Esophagus muscularis mucosa (tissue), 4 donors: Measurements from ENCODE around the gene DMRTB1. TPM values are rescaled to one million over a fixed set of nuclear protein-coding genes. Genes with fewer than 3 reads are reported as not detected.

Experiments used
- DNase-seq: peaks from one replicate; pipeline ENCODE4 v3.0.0-alpha.2; 2017; ENCODE audit errors: extremely low spot score
- H3K27ac ChIP-seq, 4 donors: fragments of 200-600 bp; sonication (generic); replicated peaks in 1 of 4; 1 replicate in 3 of 4; 2 replicates in 1 of 4; pipeline ENCODE4 v1.5.1; 2016 to 2019; ENCODE audit warnings: mild to moderate bottlenecking in 1 of 4
- H3K27me3 ChIP-seq, 4 donors: fragments of 200-600 bp; sonication (generic); one replicate each; pipeline versions ENCODE4 v1.5.1 to v1.6.0; 2016 to 2019
- H3K36me3 ChIP-seq, 4 donors: fragments of 200-600 bp; sonication (generic); one replicate each; pipeline ENCODE4 v1.5.1; 2016 to 2019
- H3K4me1 ChIP-seq, 4 donors: fragments of 200-600 bp; sonication (generic); one replicate each; pipeline ENCODE4 v1.5.1; 2016 to 2019
- H3K4me3 ChIP-seq, 4 donors: fragments of 200-600 bp; sonication (generic); 1 replicate in 2 of 4; 2 replicates in 2 of 4; pipeline ENCODE4 v1.5.1; 2016 to 2019; ENCODE audit warnings: mild to moderate bottlenecking in 4 of 4, moderate library complexity in 1 of 4
- H3K9me3 ChIP-seq, 4 donors: fragments of 200-600 bp; sonication (generic); 1 replicate in 3 of 4; 2 replicates in 1 of 4; pipeline ENCODE4 v1.5.1; 2016 to 2019
- CTCF ChIP-seq, 3 experiments: fragments of 200-600 bp in 2 of 3; fragments of 450-650 bp in 1 of 3; sonication (generic) in 2 of 3; IDR thresholded peaks; one replicate each; pipeline ENCODE4 v1.5.1; 2017 to 2019; ENCODE audit warnings: antibody characterized with exemption in 3 of 3, mild to moderate bottlenecking in 2 of 3, moderate library complexity in 1 of 3
- EP300 ChIP-seq: sonication (generic); formaldehyde crosslinking; IDR thresholded peaks from one replicate; pipeline ENCODE4 v1.6.1; 2017; ENCODE audit warnings: antibody characterized with exemption
- POLR2A ChIP-seq: fragments of 450-650 bp; IDR thresholded peaks from one replicate; pipeline ENCODE4 v1.6.1; 2017; ENCODE audit warnings: antibody characterized with exemption, moderate library complexity, mild to moderate bottlenecking, low read depth
- POLR2AphosphoS5 ChIP-seq, 2 donors: sonication (generic); formaldehyde crosslinking; IDR thresholded peaks; one replicate each; pipeline ENCODE4 v1.6.1; 2017; ENCODE audit warnings: antibody characterized with exemption in 2 of 2
- WGBS: methylation state at CpG from one replicate; pipeline ENCODE4 v1.1.5; 2018; 5-methylcytosine and 5-hydroxymethylcytosine counted together
- intact Hi-C: fragments of 100-400 bp; cut with DNase I; formaldehyde crosslinking; loops from one replicate; pipeline ENCODE4 v1.15.1; 2023
- total RNA-seq, 4 donors: library from RNA; depleted of rRNA; stranded (reverse); fragments of >200 nt; gene quantifications; one replicate each; pipeline versions ENCODE4 v1.1.0 to v1.2.1, GENCODE V29; 2016

The DMRTB1 gene
- total RNA-seq, 4 donors from 2014 or later: not detected

- Histone ChIP-seq H3K27me3 (peaks cover 0 to 31% (median 0%) of the 10 kb centered on the region in 4 donors), H3K36me3 (no peaks in the 10 kb centered on the region), H3K27ac (no peak overlapping the region), H3K9me3 (no peaks in the 10 kb centered on the region), H3K4me1 (no peaks in the 10 kb centered on the region), H3K4me3 (no peak overlapping the region)
- intact Hi-C loops: no loop called here
- WGBS: 80% methylated on average over 5 of the region's 5 CpGs
- TF ChIP-seq POLR2A (no peak), POLR2AphosphoS5 (IDR thresholded peaks at IDR 0.05) (no peak), EP300 (no peak), CTCF (IDR thresholded peaks at IDR 0.05) (no peak)
- DNase-seq: no peak
Measured at GRCh38 chr1:53411541-53412152, 47.6 kb upstream of the DMRTB1 start.

- intact Hi-C loops: no loop called here
- no peak overlapping the region for H3K4me3 ChIP-seq
- H3K36me3 ChIP-seq: no peaks in the 10 kb centered on the region
- H3K27ac ChIP-seq: no peak overlapping the region
- peaks cover 0 to 7% (median 5%) of the 10 kb centered on the region in 4 donors for H3K4me1 ChIP-seq
- H3K9me3 ChIP-seq: no peaks in the 10 kb centered on the region
- WGBS: 88% methylated on average over 6 of the region's 10 CpGs
- TF ChIP-seq POLR2AphosphoS5 (IDR thresholded peaks at IDR 0.05): no peak
- no peak for TF ChIP-seq EP300
- no peak for TF ChIP-seq CTCF (IDR thresholded peaks at IDR 0.05)
- no peak for TF ChIP-seq POLR2A
- peaks cover 0 to 22% (median 0%) of the 10 kb centered on the region in 4 donors for H3K27me3 ChIP-seq
- no peak for DNase-seq
Measured at GRCh38 chr1:53412285-53413174, 46.7 kb upstream of the DMRTB1 start.

GRCh38 chr1:53413175-53414001 is 45.8 kb upstream of the DMRTB1 start:
- no peak overlapping the region for H3K27ac ChIP-seq
- H3K9me3 ChIP-seq: no peaks in the 10 kb centered on the region
- intact Hi-C loops: no loop called here
- TF ChIP-seq CTCF (IDR thresholded peaks at IDR 0.05): no peak
- TF ChIP-seq POLR2A: no peak
- TF ChIP-seq EP300: no peak
- no peak for TF ChIP-seq POLR2AphosphoS5 (IDR thresholded peaks at IDR 0.05)
- peaks cover 0 to 16% (median 14%) of the 10 kb centered on the region in 4 donors for H3K4me1 ChIP-seq
- DNase-seq: no peak
- WGBS: 79% methylated on average over 8 of the region's 8 CpGs
- peaks cover 0 to 15% (median 0%) of the 10 kb centered on the region in 4 donors for H3K27me3 ChIP-seq
- no peaks in the 10 kb centered on the region for H3K36me3 ChIP-seq
- H3K4me3 ChIP-seq: no peak overlapping the region

GRCh38 chr1:53414632-53415031 is 44.6 kb upstream of the DMRTB1 start:
- Histone ChIP-seq H3K4me3 (no peak overlapping the region), H3K36me3 (no peaks in the 10 kb centered on the region), H3K27ac (no peak overlapping the region), H3K27me3 (peaks cover 0 to 3% (median 0%) of the 10 kb centered on the region in 4 donors), H3K4me1 (peaks cover 0 to 22% (median 21%) of the 10 kb centered on the region in 4 donors), H3K9me3 (no peaks in the 10 kb centered on the region)
- intact Hi-C loops: no loop called here
- no peak for TF ChIP-seq EP300
- WGBS: 98% methylated on average over 4 of the region's 4 CpGs
- no peak for DNase-seq

GRCh38 chr1:53415432-53415831 is 43.8 kb upstream of the DMRTB1 start:
- H3K4me1 ChIP-seq: peaks cover 0 to 22% (median 21%) of the 10 kb centered on the region in 4 donors
- WGBS: 98% methylated on average over 12 of the region's 12 CpGs
- TF ChIP-seq CTCF (IDR thresholded peaks at IDR 0.05): no peak
- no peak for TF ChIP-seq POLR2AphosphoS5 (IDR thresholded peaks at IDR 0.05)
- TF ChIP-seq POLR2A: no peak
- TF ChIP-seq EP300: no peak
- no peaks in the 10 kb centered on the region for H3K36me3 ChIP-seq
- intact Hi-C loops: no loop called here
- H3K9me3 ChIP-seq: no peaks in the 10 kb centered on the region
- DNase-seq: no peak
- no peak overlapping the region for H3K4me3 ChIP-seq
- peaks cover 0 to 1% (median under 1%) of the 10 kb centered on the region in 4 donors for H3K27me3 ChIP-seq
- no peak overlapping the region for H3K27ac ChIP-seq
